Left ventricle myocardium inferior (tissue), 1 donor: Measurements from ENCODE around the gene CABCOCO1. TPM values are rescaled to one million over a fixed set of nuclear protein-coding genes. Genes with fewer than 3 reads are reported as not detected.

ENCODE experiments used
- DNase-seq: peaks from one replicate; pipeline ENCODE4 v3.0.0-alpha.2; 2020
- H3K27ac ChIP-seq: fragments of 200-600 bp; replicated peaks from 2 replicates; pipeline ENCODE4 v1.8.0; 2021
- H3K27me3 ChIP-seq: fragments of 200-600 bp; 2 replicates; pipeline ENCODE4 v1.8.0; 2021; ENCODE audit warnings: low read depth
- H3K36me3 ChIP-seq: fragments of 200-600 bp; 2 replicates; pipeline ENCODE4 v1.8.0; 2021
- H3K4me1 ChIP-seq: fragments of 200-600 bp; 2 replicates; pipeline ENCODE4 v1.8.0; 2021
- H3K4me3 ChIP-seq: fragments of 200-600 bp; 2 replicates; pipeline ENCODE4 v1.8.0; 2021; ENCODE audit warnings: mild to moderate bottlenecking, moderate library complexity
- H3K9me3 ChIP-seq: fragments of 200-600 bp; replicated peaks from 2 replicates; pipeline ENCODE4 v1.8.0; 2021
- CTCF ChIP-seq: fragments of 200-600 bp; IDR thresholded peaks from 2 replicates; pipeline ENCODE4 v1.8.0; 2021; ENCODE audit warnings: antibody characterized with exemption, mild to moderate bottlenecking, borderline replicate concordance
- intact Hi-C: fragments of 100-400 bp; cut with micrococcal nuclease; formaldehyde crosslinking; loops from one replicate; pipeline ENCODE4 v1.11.0; 2022
- total RNA-seq: library from RNA; stranded (reverse); fragmentation: NEBNext Ultra II Directional; extraction: Animal tissue kit (Norgen Biotek cat#: 25700); gene quantifications from one replicate; pipeline ENCODE4 v1.2.1, GENCODE V29; 2021
- donor health status: DM: no; HTN: yes; CAD: no; lungs with severe emphysema.

CABCOCO1 gene
- total RNA-seq, 1 donor from 2014 or later = not detected

GRCh38 chr10:61618388-61618961 lies 44.3 kb upstream of the CABCOCO1 start:
- no peak for DNase-seq
- Histone ChIP-seq H3K4me1 (no peaks in the 10 kb centered on the region), H3K9me3 (no peaks in the 10 kb centered on the region), H3K27me3 (peaks cover 23% of the 10 kb centered on the region), H3K36me3 (no peaks in the 10 kb centered on the region), H3K27ac (no peak overlapping the region), H3K4me3 (no peak overlapping the region)
- intact Hi-C loops = no loop called here
- TF ChIP-seq CTCF = no peak

GRCh38 chr10:61620506-61620905 lies 42.2 kb upstream of the CABCOCO1 start:
- TF ChIP-seq CTCF = no peak
- H3K27me3 ChIP-seq = peaks cover 23% of the 10 kb centered on the region
- no peaks in the 10 kb centered on the region for H3K36me3 ChIP-seq

GRCh38 chr10:61621605-61622051 lies 41.1 kb upstream of the CABCOCO1 start:
- no peak for DNase-seq
- intact Hi-C loops = no loop called here

More at GRCh38 chr10:61620506-61620905, 42.2 kb upstream of the CABCOCO1 start:
- H3K4me3 ChIP-seq = no peak overlapping the region
- intact Hi-C loops = no loop called here
- no peak overlapping the region for H3K27ac ChIP-seq
- H3K9me3 ChIP-seq = no peaks in the 10 kb centered on the region
- H3K4me1 ChIP-seq = no peaks in the 10 kb centered on the region
- DNase-seq = no peak

GRCh38 chr10:61623161-61623560 lies 39.6 kb upstream of the CABCOCO1 start:
- Histone ChIP-seq H3K9me3 (no peaks in the 10 kb centered on the region), H3K27me3 (peaks cover 23% of the 10 kb centered on the region), H3K4me3 (no peak overlapping the region), H3K4me1 (no peaks in the 10 kb centered on the region), H3K36me3 (no peaks in the 10 kb centered on the region), H3K27ac (no peak overlapping the region)
- intact Hi-C loops = no loop called here
- DNase-seq = no peak
- TF ChIP-seq CTCF = no peak

More at GRCh38 chr10:61621605-61622051, 41.1 kb upstream of the CABCOCO1 start:
- Histone ChIP-seq H3K27me3 (peaks cover 23% of the 10 kb centered on the region), H3K4me3 (no peak overlapping the region), H3K36me3 (no peaks in the 10 kb centered on the region), H3K4me1 (no peaks in the 10 kb centered on the region), H3K27ac (no peak overlapping the region), H3K9me3 (no peaks in the 10 kb centered on the region)
- TF ChIP-seq CTCF = no peak

- Histone ChIP-seq H3K9me3 (no peaks in the 10 kb centered on the region), H3K36me3 (no peaks in the 10 kb centered on the region), H3K4me1 (no peaks in the 10 kb centered on the region), H3K27me3 (peaks cover 4% of the 10 kb centered on the region), H3K4me3 (no peak overlapping the region), H3K27ac (no peak overlapping the region)
- intact Hi-C loops = no loop called here
- no peak for TF ChIP-seq CTCF
- no peak for DNase-seq
Observed at GRCh38 chr10:61626209-61626608, 36.5 kb upstream of the CABCOCO1 start.
